ENCODE data around the gene FPGS.

- TF ChIP-seq POLR2A (IDR thresholded peaks at IDR 0.05; ENCODE audit: low read depth), result no peak
- TF ChIP-seq, protein P1, sequence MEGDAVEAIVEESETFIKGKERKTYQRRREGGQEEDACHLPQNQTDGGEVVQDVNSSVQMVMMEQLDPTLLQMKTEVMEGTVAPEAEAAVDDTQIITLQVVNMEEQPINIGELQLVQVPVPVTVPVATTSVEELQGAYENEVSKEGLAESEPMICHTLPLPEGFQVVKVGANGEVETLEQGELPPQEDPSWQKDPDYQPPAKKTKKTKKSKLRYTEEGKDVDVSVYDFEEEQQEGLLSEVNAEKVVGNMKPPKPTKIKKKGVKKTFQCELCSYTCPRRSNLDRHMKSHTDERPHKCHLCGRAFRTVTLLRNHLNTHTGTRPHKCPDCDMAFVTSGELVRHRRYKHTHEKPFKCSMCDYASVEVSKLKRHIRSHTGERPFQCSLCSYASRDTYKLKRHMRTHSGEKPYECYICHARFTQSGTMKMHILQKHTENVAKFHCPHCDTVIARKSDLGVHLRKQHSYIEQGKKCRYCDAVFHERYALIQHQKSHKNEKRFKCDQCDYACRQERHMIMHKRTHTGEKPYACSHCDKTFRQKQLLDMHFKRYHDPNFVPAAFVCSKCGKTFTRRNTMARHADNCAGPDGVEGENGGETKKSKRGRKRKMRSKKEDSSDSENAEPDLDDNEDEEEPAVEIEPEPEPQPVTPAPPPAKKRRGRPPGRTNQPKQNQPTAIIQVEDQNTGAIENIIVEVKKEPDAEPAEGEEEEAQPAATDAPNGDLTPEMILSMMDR (IDR thresholded peaks at IDR 0.05), result no peak
These were observed 30.1 kb upstream of the FPGS start for GRCh38 chr9:127772603-127773002.
